IPS DF 4.7 (cell line): ENCODE measurements around the gene TYMS.
"Not testable (repeated sequence)": the region's sequence is repeated elsewhere in the genome, so short reads cannot be mapped to it uniquely, and the experiment has no call there.

Experiments
- DNase-seq: peaks from one replicate; pipeline ENCODE4 v3.0.0-alpha.2; 2013; ENCODE audit warnings: low spot score; ENCODE audit errors: extremely low read depth

Gene TYMS

DNA sequence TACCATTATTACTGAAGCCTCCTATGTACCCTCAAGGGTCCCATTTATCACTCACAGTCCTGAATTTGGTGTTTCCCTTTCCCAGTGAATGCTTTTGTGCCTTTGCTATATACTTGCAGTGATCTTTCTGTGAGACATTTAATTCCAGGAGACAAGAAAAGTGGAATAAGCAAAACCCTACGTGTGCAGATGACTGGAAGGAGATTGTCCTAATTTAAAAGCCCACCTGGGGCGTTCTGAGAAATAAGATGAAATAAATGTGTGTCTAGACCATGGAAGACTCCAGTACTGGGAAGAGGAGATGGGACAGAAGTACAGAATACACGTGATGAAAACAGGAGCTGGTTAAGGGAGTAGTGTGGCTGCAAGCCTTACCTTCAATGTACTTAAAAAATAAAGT, 19.3 kb downstream of the TYMS start:
- no peak for DNase-seq

DNA sequence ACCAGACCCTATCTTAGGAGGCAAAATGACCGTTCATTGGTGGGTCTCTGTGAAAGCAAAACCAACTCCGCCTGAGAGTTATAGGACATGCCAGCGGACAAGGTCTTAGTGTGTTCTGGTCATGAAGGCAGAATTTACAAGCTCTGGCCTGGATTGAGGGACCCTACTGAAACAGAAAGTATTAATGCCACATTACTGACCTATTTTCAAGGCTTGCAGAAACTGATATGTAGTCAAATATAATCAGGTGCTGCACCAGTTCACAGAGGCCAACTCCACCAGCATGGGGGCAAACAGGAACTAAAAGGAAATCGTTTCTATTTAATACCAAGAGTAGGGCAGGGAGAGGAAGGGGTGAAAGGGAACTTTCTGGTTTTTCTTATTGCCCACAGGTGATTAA, 19.7 kb downstream of the TYMS start:
- no peak for DNase-seq

DNA sequence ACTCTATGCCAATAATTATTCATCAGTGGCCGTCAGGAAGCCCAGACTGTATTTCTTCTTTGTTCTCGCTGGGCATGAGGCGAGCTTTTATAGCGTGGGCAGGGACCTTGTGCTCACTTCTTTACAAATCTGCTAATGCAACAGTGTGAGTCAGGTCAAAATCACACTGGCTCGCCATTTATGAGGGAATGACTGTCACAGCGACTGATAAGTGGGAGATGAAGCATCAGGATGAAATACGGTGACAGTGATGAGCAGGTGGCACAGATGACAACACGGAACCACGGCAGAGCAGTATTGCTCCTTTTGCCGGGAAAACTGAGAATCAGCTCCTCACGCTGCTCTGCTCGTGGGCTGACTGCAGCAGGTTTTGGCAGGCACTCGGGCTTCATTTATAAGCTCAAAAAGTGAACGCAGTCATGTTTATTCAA, 20.5 kb downstream of the TYMS start:
- DNase-seq: no peak

DNA sequence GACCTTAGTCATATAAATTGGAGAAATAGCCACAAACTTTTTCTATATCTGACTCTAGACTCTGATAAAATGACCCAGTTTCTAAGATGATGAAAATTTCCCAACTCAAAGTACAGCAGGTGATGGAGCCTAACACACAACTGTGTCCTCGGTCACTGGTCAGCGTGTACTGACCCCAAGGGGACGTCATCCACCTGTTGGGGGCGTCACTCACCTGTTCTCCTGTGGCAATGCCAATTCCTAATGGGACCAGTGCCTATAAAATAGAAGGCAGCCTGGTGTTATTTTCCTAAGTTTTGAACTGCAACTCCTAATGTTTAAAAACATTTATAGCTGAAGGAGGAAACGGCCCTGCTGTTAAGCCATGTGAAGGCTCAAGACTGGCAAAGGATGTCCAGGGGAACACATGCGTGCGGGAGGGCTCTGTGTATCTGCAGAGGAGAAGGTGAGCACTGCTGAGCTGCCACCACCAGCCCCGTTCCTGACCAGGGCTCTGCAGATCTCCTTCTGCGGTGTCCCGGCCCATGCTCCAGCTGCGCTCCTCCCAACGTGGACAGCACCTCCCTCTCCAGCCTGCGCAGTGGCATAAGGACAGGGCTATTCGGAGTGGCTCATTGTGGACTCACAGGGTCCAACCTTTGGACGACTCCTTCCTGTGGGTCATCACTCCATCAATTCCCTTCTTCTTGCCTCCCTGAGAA, 21.2 kb downstream of the TYMS start:
- DNase-seq: no peak

DNA sequence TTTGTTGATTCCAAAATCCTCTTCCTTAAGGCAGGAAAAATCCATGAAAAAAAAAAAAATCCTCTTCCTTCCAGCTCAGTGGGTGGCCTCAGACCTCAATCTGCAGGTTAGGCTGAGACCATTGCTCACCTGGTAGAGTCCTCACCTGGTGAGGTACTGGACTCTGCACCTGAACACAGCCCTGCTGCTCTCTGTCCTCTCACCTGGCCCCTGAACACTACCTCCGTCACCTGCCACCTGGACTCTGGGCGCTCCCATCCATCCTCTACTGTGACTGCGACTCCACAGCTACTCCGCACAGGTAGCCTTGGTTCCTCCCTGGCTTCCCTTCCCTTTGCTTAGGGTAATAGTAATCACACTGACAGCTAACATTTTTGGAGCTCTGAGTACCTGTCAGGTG, 22.1 kb downstream of the TYMS start:
- no peak for DNase-seq

DNA sequence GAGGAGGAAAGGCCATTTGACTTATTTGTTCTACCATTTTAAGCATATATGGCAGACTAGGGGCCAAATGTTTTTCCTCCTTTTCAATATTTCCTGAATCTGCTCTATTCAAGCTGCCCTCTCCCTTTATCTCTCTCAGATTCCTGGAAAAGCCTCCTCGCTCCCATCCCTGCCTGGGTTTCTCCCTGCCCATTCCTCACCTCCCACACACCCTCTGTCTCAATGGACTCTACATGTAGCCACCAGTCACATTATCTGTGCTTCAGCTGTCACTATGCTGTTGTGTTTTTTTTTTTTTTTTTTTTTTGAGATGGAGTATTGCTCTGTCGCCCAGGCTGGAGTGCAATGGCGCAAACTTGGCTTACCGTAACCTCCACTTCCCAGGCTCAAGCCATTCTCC, 22.9 kb downstream of the TYMS start:
- DNase-seq: no peak

DNA sequence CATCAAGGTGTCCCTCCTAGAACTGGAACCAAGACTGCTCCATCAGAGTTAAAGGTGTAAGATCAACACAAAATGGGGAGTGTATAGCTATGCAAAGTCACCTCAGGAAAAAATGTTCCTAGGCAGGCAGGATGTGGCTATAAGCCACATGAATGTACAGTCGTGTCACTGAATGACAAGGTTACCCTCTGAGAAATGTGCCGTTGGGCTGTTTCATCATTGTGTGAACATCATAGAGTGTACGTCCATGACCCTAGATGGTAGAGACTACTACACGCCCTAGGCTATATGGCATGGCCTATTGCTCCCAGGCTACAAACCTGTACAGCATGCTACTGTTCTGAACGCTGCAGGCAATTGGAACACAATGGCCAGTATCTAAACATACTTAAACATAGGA, 24.5 kb downstream of the TYMS start:
- DNase-seq: no peak

DNA sequence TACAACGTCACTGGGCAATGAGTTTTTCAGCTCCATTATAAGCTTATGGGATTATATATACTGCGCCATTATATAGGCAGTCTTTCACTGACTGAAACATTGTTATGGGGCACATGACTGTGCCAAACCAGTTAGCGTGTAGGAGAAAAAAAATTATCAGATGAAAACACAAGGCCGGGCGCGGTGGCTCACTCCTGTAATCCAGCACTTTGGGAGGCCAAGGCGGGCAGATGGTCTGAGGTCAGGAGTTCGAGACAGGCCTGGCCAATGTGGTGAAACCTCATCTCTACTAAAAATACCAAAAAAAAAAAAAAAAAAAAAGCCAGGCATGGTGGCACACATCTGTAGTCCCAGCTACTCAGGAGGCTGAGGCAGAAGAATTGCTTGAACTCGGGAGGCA, 25.0 kb downstream of the TYMS start:
- DNase-seq: not testable (repeated sequence)

DNA sequence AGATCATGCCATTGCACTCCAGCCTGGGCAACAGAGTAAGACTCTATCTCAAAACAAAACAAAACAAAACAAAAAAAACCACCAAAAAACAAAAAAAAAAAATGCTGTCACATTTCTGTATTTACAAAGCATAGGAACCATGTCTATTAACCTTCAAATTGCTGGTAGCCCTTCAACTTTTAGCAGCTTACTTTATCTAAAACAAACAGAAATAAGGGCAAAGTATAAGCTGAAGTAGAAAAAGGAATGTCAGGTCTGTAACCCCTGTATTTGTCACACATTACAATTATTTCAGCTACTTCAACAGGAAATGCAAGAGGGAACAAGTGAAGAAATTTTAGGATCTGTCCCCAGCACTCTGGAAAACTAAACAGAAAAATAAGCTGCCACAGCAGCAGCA, 25.4 kb downstream of the TYMS start:
- DNase-seq: no peak

DNA sequence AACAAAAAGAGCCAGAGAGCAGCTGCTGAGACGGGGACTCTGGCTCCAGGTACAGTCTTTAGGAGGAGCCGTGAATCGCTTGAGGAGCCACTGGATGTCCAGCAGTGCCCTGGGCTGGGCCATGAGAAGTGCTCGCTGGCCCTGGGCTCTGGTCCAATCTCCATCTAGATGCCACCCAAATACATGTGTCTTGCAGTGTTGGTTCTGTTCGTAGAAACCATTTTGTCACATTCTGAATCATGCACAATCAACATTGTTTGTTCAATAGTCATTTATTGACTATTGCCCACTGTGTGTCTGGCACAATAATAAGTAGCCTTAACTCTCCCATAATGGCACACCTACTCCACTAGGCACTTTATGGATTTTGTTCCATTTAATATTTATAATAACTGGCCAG, 26.1 kb downstream of the TYMS start:
- no peak for DNase-seq

DNA sequence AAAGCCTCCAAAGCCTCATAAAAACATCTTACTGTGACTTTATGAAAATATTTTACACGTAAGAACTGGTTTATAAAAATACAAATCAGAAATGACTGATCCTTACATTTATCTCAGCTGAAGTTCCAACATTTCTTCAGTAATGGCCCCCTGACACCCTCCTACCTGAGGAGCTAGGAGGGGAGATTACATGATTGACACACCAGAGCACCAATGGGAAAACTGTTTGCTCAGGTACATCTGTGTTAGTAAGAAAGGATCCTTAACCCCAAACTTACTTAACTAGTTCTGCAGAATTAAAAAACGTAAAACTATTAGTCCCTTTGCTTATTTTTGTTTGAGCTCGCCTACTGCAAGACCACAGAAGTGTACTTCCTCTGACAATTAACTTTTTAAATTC, 28.0 kb downstream of the TYMS start:
- no peak for DNase-seq

DNA sequence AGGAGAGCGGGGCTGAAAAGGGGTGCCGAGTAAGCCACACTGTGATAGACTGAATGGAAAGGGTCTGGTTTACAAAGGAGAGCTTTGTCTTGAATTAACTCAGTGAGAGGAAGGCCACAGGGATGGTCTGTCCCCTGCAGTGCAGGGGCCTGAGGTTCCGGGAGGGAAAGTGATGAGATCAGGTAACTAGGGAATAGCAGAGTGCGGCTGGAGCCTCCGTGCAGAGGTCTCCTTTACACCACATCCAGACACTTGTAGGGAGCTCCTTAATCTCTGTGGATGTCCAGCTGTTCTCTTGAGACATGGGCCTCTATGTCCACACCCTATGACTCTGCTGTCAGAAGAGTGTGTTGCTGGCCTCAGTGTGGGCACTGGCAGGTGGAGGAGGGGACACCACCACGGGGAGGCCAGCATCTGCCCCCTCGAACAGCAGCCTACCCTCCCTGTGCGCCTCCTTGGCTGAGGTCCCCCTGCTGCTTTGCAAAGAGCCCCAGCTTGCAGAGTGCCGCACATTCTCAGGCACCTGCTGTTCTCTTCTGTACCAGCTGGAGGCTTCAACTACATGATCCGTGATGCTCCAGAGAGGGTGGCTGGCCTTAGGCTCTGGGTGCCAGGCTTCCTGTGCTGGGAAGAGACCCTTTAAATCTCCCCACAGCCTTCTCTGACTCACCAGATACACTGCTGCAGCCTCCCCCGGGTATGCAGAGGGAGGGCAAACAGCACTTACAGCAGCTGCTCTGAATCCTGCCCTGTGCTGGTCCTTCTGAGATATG, 29.1 kb downstream of the TYMS start:
- DNase-seq: no peak

DNA sequence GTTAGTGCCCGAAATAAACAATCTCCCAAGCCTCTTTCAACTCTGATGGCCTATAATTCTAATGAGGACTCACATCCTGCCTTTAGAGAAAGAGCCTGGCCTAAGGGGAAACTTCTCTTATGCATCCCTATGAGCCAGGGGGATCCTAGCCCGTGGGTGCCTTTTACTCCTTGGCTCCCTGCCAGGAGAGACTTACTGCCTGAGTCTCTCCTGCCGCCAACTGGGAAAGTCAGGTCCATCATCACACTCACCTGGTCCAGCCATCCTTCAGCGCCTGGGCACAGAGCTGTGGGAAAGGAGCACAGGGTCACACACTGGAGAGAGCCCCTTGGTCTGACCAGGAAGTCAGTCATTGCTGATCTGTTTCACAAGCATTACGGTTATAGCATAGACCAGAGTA, 30.9 kb downstream of the TYMS start:
- DNase-seq: no peak

DNA sequence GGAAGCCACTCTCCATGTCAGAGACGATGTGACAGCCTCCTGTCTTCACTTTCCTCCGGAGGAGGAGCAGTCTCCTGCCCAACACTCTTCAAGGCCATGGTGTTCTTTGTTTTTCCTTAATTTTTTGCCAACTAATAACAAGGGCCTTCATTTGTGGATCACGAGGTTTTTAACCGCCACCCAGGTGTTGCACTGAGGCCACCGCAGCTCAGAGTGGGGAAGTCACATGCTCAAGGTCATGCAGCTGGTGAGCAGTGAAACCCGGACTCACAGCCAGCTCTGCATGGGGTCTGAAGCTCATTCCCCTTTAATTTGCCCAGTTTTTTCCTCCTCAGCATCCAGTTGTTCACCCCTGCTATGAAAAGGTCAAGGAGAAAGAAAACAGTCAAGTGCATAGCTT, 35.4 kb downstream of the TYMS start:
- DNase-seq: no peak

DNA sequence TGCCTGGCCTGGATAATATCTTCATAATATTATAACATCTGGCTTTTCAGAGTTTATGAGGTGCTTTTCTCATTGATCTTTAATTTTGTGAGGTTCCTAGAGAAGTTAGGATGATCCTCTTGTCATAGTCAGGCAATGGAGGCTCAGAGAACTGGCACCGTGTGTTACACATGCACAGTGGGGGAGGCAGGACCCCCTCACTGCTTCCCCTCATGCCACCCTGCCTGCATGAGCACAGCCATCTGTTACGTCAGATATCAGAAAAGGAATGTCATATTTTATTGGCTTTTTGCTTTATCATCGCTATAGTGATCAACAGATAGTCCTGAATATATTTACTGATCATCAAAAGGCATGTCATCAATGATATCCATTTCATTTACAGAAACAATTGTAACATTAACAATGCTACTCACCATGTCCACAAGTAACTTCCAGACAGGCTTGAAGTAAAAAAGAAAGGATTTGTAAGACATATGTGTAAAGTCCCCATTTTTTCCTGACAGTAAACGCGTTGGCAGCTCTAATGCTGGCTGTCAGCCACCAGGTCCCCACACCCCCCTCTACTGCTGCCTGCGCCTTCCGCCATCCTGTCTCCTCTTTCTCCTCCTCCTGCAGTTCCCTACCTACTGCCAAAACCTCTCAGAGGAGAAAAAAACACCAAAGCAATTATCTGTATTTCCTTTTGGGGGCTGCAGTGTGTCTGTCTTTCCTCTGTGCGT, 36.2 kb downstream of the TYMS start:
- DNase-seq: no peak

DNA sequence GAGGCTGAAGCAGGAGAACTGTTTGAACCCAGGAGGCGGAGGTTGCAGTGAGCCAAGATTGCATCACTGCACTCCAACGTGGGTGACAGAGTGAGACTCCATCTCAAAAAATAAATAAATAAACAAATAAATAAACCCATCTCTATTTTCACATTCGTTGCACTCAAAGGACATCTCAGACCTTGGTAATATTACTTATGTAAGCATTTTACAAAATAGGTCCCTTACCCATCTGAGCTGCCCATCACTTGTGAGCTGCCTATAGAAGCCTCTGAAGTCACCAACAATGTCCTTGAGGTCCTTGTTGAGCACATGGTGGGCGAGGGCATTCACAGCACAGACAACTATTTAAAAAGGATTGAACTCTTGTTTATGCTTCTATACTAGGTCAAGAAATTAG, 39.6 kb downstream of the TYMS start:
- no peak for DNase-seq

DNA sequence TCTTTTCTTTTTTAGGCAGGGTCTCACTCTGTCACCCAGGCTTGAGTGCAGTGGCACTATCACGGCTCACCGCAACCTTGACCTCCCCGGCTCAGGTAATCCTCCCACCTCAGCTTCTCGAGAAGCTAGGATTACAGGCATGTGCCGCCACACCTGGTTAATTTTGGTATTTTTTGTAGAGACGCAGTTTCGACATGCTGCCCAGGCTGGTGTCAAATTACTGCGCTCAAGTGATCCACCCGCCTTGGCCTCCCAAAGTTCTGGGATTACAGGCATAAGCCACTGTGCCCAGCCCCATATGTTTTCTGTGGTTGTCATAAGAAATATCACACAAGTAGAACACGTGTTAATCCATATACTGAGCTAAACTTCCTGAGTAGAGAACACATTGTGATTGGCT, 40.3 kb downstream of the TYMS start:
- DNase-seq: no peak

DNA sequence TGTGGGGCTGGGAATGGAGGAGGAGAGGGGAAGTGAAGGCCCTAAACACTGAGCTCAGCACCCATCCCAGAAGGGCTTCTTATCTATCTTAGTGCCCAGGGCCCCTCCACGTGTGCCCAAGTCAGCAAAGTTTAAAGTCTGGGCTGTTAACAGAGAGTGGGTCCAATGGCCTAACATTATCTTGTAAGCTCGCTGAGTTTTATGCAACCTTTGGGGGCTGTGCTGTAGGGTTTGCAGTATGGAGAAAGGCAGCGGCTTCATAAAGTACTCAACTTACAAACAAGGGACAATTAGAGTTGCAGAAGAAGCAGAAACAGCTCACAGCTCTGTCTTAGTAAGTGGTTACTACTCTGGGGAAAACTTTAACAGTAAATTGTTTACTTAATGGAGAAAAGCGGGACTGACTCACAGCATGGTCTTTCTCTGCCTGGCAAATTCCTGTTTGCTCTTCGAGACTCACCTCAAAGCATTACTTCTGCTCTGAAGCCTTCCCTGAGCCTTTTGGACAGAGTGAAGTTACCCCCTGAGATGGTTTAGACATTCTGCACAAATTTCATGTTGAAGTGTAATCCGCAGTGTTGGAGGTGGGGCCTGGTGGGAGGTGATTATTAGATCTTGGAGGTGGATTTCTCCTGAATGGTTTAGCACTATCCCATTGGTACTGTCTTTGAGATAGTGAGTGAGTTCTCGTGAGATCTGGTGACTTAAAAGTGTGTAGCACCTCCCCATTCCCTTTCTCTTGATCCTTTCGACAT, 45.9 kb downstream of the TYMS start:
- DNase-seq: no peak

DNA sequence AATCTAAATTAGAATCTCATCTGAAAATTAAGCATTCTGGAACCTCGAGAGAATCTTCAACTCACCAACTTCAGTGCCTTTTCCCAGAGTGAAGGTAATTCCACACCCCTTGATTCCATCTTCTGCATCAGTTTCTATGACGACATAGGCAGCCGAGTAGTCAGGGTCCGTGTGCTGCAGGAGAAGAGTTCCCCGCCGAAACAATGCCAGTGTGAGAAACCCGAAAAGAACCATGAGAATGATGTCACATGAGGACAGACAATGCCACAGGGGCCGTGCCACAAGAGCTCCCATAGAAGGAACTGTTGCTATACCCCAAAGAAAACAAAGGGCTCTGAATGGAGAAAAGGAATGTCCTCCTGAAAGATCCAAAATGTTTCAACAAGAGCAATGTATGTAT, 49.0 kb downstream of the TYMS start:
- DNase-seq: no peak

DNA sequence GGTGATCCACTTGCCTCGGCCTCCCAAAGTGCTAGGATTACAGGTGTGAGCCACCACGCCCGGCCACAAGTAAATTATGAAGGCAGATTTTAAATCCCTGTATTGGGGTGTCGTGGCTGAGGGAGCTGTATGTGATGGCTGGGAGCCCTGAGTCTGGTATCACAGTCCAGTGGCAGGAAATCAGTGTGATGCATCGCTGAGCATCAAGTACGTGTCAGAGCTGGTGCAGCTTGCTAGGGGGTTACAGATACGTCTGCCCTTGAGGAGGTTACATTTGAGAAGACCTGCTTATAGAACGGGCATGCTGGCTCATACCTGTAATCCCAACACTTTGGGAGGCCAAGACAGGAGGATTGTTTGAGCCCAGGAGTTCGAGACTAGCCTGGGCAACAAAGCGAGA, 50.6 kb downstream of the TYMS start:
- no peak for DNase-seq

DNA sequence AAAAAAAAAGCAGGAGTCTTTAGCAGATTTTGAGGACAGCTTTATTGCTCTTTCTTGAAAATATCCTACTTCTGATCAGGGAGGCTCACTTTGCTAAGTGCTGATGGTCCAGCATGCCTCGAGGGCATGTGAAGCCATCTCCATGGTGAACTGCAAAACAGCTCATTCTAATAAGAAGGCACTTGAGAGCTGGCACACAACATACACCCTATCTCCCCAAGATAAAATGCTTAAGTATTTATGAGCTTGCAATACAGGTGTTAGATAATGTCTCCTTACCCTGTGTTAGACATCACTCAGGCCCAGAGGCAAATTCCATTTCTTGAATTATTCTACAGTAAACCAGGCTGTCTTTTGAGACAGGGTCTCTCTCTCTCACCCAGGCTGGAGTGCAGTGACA, 52.3 kb downstream of the TYMS start:
- no peak for DNase-seq
